H1 (cell line): ENCODE results near the gene TCERG1L. TPM values are rescaled to one million over a fixed set of nuclear protein-coding genes. Genes with fewer than 3 reads are reported as not detected.
A peak's percentile ranks its signal among the peaks of the same experiment; 100 is the strongest.

Experiments used
- CTCF ChIA-PET: fragments of 300-600 bp; sonication (Branson Sonifier 250); formaldehyde crosslinking; loops from one replicate; lab custom pipeline; 2021; ENCODE audit not compliant: partially characterized antibody; lab: Charles Lee
- POLR2A ChIA-PET: fragments of 300-600 bp; sonication (Branson Sonifier 250); formaldehyde crosslinking; loops from one replicate; lab custom pipeline; 2021; ENCODE audit warnings: inconsistent platforms; ENCODE audit not compliant: partially characterized antibody; lab: Charles Lee
- DNase-seq, 2 experiments: peaks; one replicate each; pipeline versions ENCODE4 v3.0.0 to v3.0.0-alpha.2; 2010 to 2022; ENCODE audit warnings: low spot score in 2 of 2, low read depth in 1 of 2, mixed read lengths in 1 of 2
- FAIRE-seq: peaks from 2 replicates; lab custom pipeline; 2011; peaks lifted over from hg19 to GRCh38; lab: Jason Lieb, UNC
- H2AFZ ChIP-seq: 2 replicates; pipeline ENCODE4 v1.8.1; 2012; ENCODE audit warnings: low read length, inconsistent platforms
- H2AK5ac ChIP-seq: 2 replicates; pipeline ENCODE4 v1.6.1; 2013; ENCODE audit warnings: low read depth, low read length
- H2BK120ac ChIP-seq: replicated peaks from 2 replicates; pipeline ENCODE3; 2013; ENCODE audit warnings: low read depth, low read length, inconsistent platforms
- H2BK12ac ChIP-seq: 2 replicates; pipeline ENCODE4 v1.6.1; 2013; ENCODE audit warnings: low read depth, low read length
- H2BK15ac ChIP-seq: 2 replicates; pipeline ENCODE4 v1.6.1; 2013; ENCODE audit warnings: low read length
- H2BK20ac ChIP-seq: 2 replicates; pipeline ENCODE4 v1.6.1; 2013; ENCODE audit warnings: low read length
- H2BK5ac ChIP-seq: 2 replicates; pipeline ENCODE4 v1.6.1; 2013; ENCODE audit warnings: low read depth, low read length
- H3K14ac ChIP-seq: 2 replicates; pipeline ENCODE4 v1.6.1; 2013; ENCODE audit warnings: inconsistent platforms; ENCODE audit not compliant: insufficient read length
- H3K18ac ChIP-seq: 2 replicates; pipeline ENCODE4 v1.6.1; 2013; ENCODE audit warnings: low read length; ENCODE audit errors: extremely low read depth
- H3K23ac ChIP-seq: 2 replicates; pipeline ENCODE4 v1.6.1; 2013; ENCODE audit warnings: inconsistent platforms; ENCODE audit not compliant: insufficient read length
- H3K23me2 ChIP-seq: 2 replicates; pipeline ENCODE4 v1.6.1; 2013; ENCODE audit warnings: low read depth, low read length
- H3K27ac ChIP-seq: 2 replicates; pipeline ENCODE4 v1.6.1; 2011; ENCODE audit warnings: low read depth, low read length, inconsistent platforms
- H3K27me3 ChIP-seq, 4 experiments: replicated peaks in 1 of 4; 1 replicate in 1 of 4; 2 replicates in 3 of 4; pipeline versions ENCODE4 v1.6.1 to v1.8.1; 2011 to 2013; ENCODE audit warnings: low read length in 3 of 4, mild to moderate bottlenecking in 3 of 4, inconsistent platforms in 2 of 4, mixed read lengths in 2 of 4, moderate library complexity in 1 of 4; ENCODE audit not compliant: control insufficient read depth in 3 of 4, insufficient read depth in 3 of 4; ENCODE audit errors: extremely low read depth in 1 of 4
- H3K36me3 ChIP-seq, 4 experiments: 2 replicates each; pipeline versions ENCODE4 v1.6.1 to v1.8.1; 2011 to 2013; ENCODE audit warnings: mild to moderate bottlenecking in 4 of 4, low read length in 3 of 4, moderate library complexity in 2 of 4, control low read depth in 1 of 4, inconsistent platforms in 1 of 4; ENCODE audit not compliant: insufficient read depth in 4 of 4, control insufficient read depth in 2 of 4
- H3K4ac ChIP-seq: replicated peaks from 2 replicates; pipeline ENCODE3; 2013; ENCODE audit warnings: low read length, low read depth, mixed read lengths, inconsistent platforms; ENCODE audit not compliant: insufficient read length
- H3K4me1 ChIP-seq, 4 experiments: replicated peaks in 1 of 4; 1 replicate in 1 of 4; 2 replicates in 3 of 4; pipeline versions ENCODE4 v1.6.1 to v1.8.1; 2011 to 2013; ENCODE audit warnings: low read length in 3 of 4, inconsistent platforms in 2 of 4, mixed read lengths in 1 of 4; ENCODE audit not compliant: insufficient read depth in 4 of 4, control insufficient read depth in 3 of 4
- H3K4me2 ChIP-seq, 2 experiments: 2 replicates each; pipeline versions ENCODE4 v1.6.1 to v1.8.1; 2011 to 2013; ENCODE audit warnings: low read depth in 2 of 2, low read length in 2 of 2, control low read depth in 1 of 2, inconsistent platforms in 1 of 2, mild to moderate bottlenecking in 1 of 2; ENCODE audit not compliant: insufficient read depth in 1 of 2
- H3K4me3 ChIP-seq, 4 experiments: fragments of 200-600, 300-600 bp in 1 of 4; sonication (generic), shearing (Covaris generic), sonication (Bioruptor Twin) in 1 of 4; 2 replicates each; pipeline versions ENCODE4 v1.5.1 to v1.8.1; 2011 to 2016; ENCODE audit warnings: low read length in 4 of 4, low read depth in 3 of 4, control low read depth in 2 of 4, inconsistent platforms in 2 of 4, mild to moderate bottlenecking in 2 of 4, mixed read lengths in 1 of 4, moderate library complexity in 1 of 4; ENCODE audit not compliant: insufficient read depth in 2 of 4; ENCODE audit errors: extremely low read depth in 1 of 4
- H3K56ac ChIP-seq: replicated peaks from 2 replicates; pipeline ENCODE3; 2013; ENCODE audit warnings: low read depth, mild to moderate bottlenecking, mixed read lengths, low read length, inconsistent platforms; ENCODE audit not compliant: insufficient read length
- H3K79me1 ChIP-seq: 2 replicates; pipeline ENCODE4 v1.6.1; 2013; ENCODE audit warnings: low read depth, low read length, control low read depth
- H3K79me2 ChIP-seq, 2 experiments: 2 replicates each; pipeline versions ENCODE4 v1.6.1 to v1.8.1; 2012 to 2013; ENCODE audit warnings: low read length in 2 of 2, mild to moderate bottlenecking in 2 of 2, inconsistent platforms in 1 of 2; ENCODE audit not compliant: insufficient read depth in 2 of 2, control insufficient read depth in 1 of 2
- H3K9ac ChIP-seq, 4 experiments: replicated peaks in 1 of 4; 1 replicate in 1 of 4; 2 replicates in 3 of 4; pipeline versions ENCODE4 v1.6.1 to v1.8.1; 2011 to 2013; ENCODE audit warnings: low read depth in 3 of 4, low read length in 3 of 4, control low read depth in 2 of 4, mild to moderate bottlenecking in 2 of 4, moderate library complexity in 2 of 4, inconsistent platforms in 1 of 4; ENCODE audit errors: extremely low read depth in 1 of 4
- H3K9me3 ChIP-seq, 2 experiments: 2 replicates each; pipeline versions ENCODE4 v1.6.1 to v1.8.1; 2012 to 2013; ENCODE audit warnings: mild to moderate bottlenecking in 2 of 2, moderate library complexity in 2 of 2, control low read depth in 1 of 2, inconsistent platforms in 1 of 2, low read depth in 1 of 2, low read length in 1 of 2, mixed read lengths in 1 of 2; ENCODE audit not compliant: insufficient read depth in 2 of 2
- H4K20me1 ChIP-seq, 2 experiments: replicated peaks in 1 of 2; 2 replicates each; pipeline versions ENCODE3 to v1.8.1; 2011 to 2013; ENCODE audit warnings: inconsistent platforms in 2 of 2, low read length in 2 of 2, mild to moderate bottlenecking in 1 of 2; ENCODE audit not compliant: insufficient read depth in 2 of 2, control insufficient read depth in 1 of 2
- H4K5ac ChIP-seq: 2 replicates; pipeline ENCODE4 v1.6.1; 2013; ENCODE audit warnings: low read length, low read depth, mixed read lengths, inconsistent platforms; ENCODE audit not compliant: insufficient read length
- H4K8ac ChIP-seq: 2 replicates; pipeline ENCODE4 v1.8.0; 2013; ENCODE audit warnings: mild to moderate bottlenecking, moderate library complexity, low read length, inconsistent platforms; ENCODE audit not compliant: insufficient read depth; ENCODE audit errors: extremely low read depth
- H4K91ac ChIP-seq: replicated peaks from 2 replicates; pipeline ENCODE3; 2013; ENCODE audit warnings: low read length, mixed read lengths, inconsistent platforms; ENCODE audit not compliant: insufficient read length
- ASH2L ChIP-seq: fragments of 200-600, 300-600 bp; sonication (generic); IDR thresholded peaks from one replicate; pipeline ENCODE4 v1.7.1; 2017; ENCODE audit warnings: low read length
- CREB1 ChIP-seq: IDR thresholded peaks from 2 replicates; pipeline ENCODE4 v1.6.1; 2012; ENCODE audit warnings: inconsistent platforms
- JUN ChIP-seq: IDR thresholded peaks from 2 replicates; pipeline ENCODE4 v1.6.1; 2011; ENCODE audit warnings: low read depth, mild to moderate bottlenecking, improper control_type of control experiment, low read length
- NANOG ChIP-seq: IDR thresholded peaks from 2 replicates; pipeline ENCODE4 v1.6.1; 2011; ENCODE audit warnings: low read length, low read depth, mild to moderate bottlenecking, inconsistent platforms; ENCODE audit not compliant: insufficient read depth, poor library complexity, severe bottlenecking
- NRF1 ChIP-seq: IDR thresholded peaks from 2 replicates; pipeline ENCODE4 v1.6.1; 2011; ENCODE audit warnings: mild to moderate bottlenecking, low read depth, low read length, improper control_type of control experiment
- whole genome bisulfite sequencing, 2 experiments: shearing (Covaris generic) in 1 of 2; methylation state at CpG; one replicate each; pipeline versions ENCODE4 v1.1.6 to v1.1.7; 2013 to 2015; ENCODE audit warnings: low lambda C conversion rate in 2 of 2, mixed read lengths in 2 of 2, inconsistent platforms in 1 of 2, low coverage in 1 of 2, missing lambda C conversion rate in 1 of 2; ENCODE audit not compliant: insufficient replicate concordance in 2 of 2, insufficient coverage in 1 of 2, insufficient read length in 1 of 2; ENCODE audit errors: extremely low coverage in 1 of 2, missing lambda C conversion rate in 1 of 2; 5-methylcytosine and 5-hydroxymethylcytosine counted together
- polyA plus RNA-seq, 7 experiments: library from polyadenylated mRNA; depleted of rRNA in 3 of 7; stranded (reverse) in 5 of 7; unstranded in 2 of 7; fragments of >200 nt in 5 of 7; fragments of 200-250 nt in 2 of 7; gene quantifications; 1 replicate in 5 of 7; 2 replicates in 1 of 7; 4 replicates in 1 of 7; pipeline versions ENCODE4 v1.2.1 to v1.2.3, GENCODE V29; 2011 to 2013; ENCODE audit warnings: missing spikeins in 2 of 7, mixed read lengths in 2 of 7
- total RNA-seq: library from RNA; stranded (reverse); fragmentation: NEBNext Ultra II Directional; extraction: Animal tissue kit (Norgen Biotek cat#: 25700); gene quantifications from 2 replicates; pipeline ENCODE4 v1.2.1, GENCODE V29; 2021

Gene TCERG1L
- total and polyA plus RNA-seq, 2 of the 8 experiments (the other 6 are each of a cell fraction or from before 2014, with no cell fraction given): 3.9 to 6.9 TPM

GRCh38 chr10:131053192-131053591 lies 258.3 kb downstream of the TCERG1L start:
- Histone ChIP-seq H4K5ac (no peak overlapping the region), H3K79me2 (no peaks in the 10 kb centered on the region), H2AFZ (no peak overlapping the region), H3K9ac (no peak overlapping the region), H3K9me3 (peaks cover 23% of the 10 kb centered on the region in 2 experiments), H3K79me1 (no peaks in the 10 kb centered on the region), H2BK120ac (peak overlapping the region; percentile 41), H3K23ac (no peak overlapping the region), H2AK5ac (no peak overlapping the region), H3K4me2 (no peak overlapping the region), H3K56ac (no peak overlapping the region), H2BK12ac (no peak overlapping the region), H3K4me1 (peaks cover 6 to 11% (median 8%) of the 10 kb centered on the region in 4 experiments), H4K8ac (no peak overlapping the region), H4K20me1 (no peaks in the 10 kb centered on the region), H3K27ac (no peak overlapping the region), H3K4me3 (no peak overlapping the region), H3K14ac (no peak overlapping the region), H3K36me3 (0 out of 8 replicates have a peak, but pooled peaks cover 0 to 2% (median 0%) of the 10 kb centered on the region in 4 experiments), H3K4ac (no peak overlapping the region), H3K18ac (no peak overlapping the region), H2BK20ac (no peak overlapping the region), H3K27me3 (no peaks in the 10 kb centered on the region; a peak in 1 of 7 replicates), H3K23me2 (no peaks in the 10 kb centered on the region), H2BK5ac (no peak overlapping the region), H2BK15ac (no peak overlapping the region), H4K91ac (no peak overlapping the region)
- DNase-seq: no peak
- CTCF ChIA-PET: no interaction called here
- WGBS, 2 experiments: 91% methylated on average over 2 of the region's 2 CpGs; no CpG with 5 or more reads in 1 of the 2 experiments
- FAIRE-seq: no peak
- POLR2A ChIA-PET: no interaction called here
- TF ChIP-seq ASH2L (no peak), JUN (no peak), NANOG (no peak), NRF1 (no peak), CREB1 (no peak)
